Measurements from ENCODE around the gene ZNF74.
"Not testable (repeated sequence)": the region's sequence is repeated elsewhere in the genome, so short reads cannot be mapped to it uniquely, and the experiment has no call there.

ZNF74 gene

DNA sequence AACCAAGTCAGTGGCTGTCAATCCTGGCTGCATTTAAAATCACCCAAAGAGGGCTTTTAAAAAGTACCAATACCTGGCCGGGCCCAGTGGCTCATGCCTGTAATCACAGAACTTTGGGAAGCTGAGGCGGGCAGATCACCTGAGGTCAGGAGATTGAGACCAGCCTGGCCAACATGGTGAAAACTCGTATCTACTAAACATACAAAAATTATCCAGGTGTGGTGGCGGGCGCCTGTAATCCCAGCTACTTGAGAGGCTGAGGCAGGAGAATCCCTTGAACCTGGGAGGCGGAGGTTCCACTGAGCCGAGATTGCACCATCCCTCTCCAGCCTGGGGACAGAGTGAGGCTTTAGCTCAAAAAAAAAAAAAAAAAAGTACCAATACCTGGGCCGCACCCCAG lies 17.7 kb upstream of the ZNF74 start:
- DNase-seq (ENCODE audit: low spot score) = not testable (repeated sequence)

DNA sequence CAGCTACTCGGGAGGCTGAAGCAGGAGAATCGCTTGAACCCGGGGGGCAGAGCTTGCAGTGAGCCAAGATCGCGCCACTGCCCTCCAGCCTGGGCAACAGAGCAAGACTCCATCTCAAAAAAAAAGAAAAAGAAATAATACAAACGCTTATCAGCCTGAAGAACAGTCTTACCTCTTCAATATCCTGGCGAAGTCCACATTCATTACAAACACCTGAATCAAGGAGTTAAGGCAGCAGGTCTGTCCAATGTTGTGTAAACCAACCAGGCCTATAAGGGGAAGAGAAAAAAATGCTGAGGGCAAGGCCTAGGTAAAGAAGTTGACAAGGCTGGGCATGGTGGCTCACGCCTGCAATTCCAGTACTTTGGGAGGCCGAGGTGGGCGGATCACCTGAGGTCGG lies 17.0 kb upstream of the ZNF74 start:
- not testable (repeated sequence) for DNase-seq (ENCODE audit: low spot score)

DNA sequence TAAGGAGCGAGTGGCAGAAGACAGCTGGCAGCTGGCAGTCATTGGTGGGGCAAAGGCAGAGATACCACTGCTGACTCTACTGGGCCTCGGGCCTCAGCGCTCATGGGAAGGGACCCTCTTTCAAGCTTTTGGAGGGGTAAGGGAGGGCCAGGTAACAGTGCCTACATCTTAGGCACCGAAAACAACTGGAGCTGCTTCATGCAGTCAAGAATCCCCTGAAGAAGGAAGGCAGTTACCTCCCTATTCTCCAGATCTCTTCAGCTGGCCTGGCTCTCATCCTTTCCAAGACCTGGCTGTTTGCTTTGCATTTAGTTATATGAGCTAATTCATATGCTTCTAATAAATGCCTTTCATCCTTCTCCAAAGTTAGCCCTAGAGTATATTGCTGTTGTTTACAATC lies 15.8 kb upstream of the ZNF74 start:
- no peak for DNase-seq (ENCODE audit: low spot score)

DNA sequence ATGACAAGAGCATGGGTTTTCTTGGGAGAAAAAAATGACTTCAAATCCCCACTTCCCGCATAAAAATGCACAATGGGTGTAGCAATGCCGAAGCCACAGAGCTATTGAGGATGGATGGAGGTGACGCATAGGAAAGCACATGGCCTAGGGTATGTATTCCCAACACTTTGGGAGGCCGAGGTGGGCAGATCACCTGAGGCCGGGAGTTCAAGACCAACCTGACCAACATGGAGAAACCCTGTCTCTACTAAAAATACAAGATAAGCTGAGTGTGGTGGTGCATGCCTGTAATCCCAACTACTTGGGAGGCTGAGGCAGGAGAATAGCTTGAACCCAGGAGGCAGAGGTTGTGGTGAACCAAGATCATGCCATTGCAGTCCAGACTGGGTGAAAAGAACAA lies 15.3 kb upstream of the ZNF74 start:
- not testable (repeated sequence) for DNase-seq (ENCODE audit: low spot score)

DNA sequence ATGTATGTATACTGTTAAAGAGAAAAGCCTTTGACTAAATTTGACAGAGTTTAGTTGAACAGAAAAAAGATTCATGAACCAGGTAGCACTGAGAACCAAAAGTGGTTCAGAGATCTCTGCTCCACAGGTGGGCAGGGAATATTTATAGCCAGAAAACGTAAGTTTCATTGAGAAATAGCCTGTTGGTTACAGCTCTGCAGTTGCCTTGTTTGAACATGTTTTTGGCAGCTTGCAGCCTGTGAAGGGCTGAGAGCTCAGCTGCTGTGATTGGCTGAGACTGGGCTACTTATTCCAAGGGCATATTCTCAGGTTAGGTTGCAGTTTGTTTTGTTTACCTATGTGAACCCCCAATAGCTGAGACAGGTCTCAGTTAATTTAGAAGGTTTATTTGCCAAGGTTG lies 13.5 kb upstream of the ZNF74 start:
- no peak for DNase-seq (ENCODE audit: low spot score)

DNA sequence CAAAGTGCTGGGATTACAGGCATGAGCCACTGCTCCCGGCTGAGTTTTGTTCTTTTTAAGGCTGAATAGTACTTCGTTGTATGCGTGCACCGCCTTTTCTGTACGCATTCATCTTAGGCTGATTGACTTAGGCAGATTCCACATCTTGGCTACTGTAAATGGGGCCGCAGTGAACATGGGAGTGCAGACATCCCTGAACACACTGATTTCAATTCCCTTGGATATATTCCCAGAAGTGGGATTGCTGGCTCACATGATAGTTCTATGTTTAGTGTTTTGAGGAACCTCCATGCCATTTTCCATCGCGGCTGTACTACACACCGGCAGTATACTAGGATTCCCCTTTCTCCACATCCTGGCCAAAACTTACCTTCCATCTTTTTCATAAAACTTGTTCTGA lies 10.4 kb upstream of the ZNF74 start:
- no peak for DNase-seq (ENCODE audit: low spot score)

DNA sequence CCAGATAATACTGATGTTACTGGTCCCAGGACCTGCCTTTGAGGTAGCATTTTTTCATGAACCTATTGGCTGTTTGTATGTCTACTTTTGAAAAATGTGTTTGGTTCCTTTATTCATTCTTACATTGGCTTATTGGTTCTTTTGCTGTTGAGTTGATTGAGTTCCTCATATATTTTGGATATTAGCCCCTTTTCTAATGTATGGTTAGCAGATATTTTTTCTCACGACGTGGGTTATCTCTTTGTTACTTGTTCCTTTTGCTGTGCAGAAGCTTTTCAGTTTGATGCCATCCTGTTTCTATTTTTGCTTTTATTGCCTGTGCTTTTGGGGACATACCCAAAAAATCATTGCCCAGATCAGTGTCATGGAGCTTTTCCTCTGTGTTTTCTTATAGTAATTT lies 9.8 kb upstream of the ZNF74 start:
- no peak for DNase-seq (ENCODE audit: low spot score)

DNA sequence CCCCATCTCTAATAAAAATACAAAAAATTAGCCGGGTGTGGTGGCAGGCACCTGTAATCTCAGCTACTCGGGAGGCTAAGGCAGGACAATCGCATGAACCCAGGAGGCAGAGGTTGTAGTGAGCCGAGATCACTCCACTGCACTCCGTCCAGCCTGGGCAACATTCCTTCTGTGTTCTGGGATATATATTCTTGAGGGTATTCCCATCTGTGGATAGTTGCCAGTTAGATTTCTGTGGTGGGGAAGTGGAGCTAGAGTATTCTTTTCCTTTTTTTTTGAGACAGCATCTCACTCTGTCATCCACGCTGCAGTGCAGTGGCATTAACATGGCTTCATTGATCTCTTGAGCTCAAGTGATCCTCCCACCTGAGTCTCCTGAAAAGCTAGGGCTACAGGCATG lies 9.1 kb upstream of the ZNF74 start:
- DNase-seq (ENCODE audit: low spot score) = no peak

DNA sequence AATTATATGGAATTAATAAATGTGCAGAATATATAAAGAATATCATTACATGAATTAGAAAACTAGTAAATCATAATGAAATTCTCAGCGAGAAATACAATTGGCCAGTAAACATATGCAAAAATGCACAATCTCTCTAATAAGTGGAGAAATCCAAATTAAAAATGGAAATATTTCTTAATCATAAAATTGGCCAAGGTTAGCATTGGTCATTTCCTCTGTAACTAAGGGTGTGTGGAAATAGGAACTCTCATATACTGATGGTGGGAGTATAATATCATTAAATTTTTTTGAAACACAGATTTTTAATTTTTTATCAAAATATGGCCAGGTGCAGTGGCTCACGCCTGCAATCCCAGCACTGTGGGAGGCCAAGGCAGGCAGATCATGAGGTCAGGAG lies 7.6 kb upstream of the ZNF74 start:
- no peak for DNase-seq (ENCODE audit: low spot score)

DNA sequence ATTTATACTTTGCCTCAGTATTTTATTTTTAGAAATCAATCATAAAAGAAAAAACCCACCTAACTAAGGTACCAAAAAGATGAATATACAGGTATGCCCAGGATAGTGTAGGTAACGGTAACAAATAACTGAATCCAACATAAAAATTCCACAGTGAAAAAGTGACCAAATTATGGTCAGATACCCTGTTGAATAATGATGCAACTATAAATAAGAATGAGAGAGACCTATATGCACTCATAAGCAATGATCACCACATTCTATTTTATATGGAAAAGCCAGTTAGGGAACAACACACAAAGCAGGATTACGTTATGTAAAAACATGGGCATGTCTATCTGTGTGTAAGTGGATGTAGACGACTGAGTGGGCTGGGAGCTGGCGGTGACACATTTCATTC lies 7.0 kb upstream of the ZNF74 start:
- DNase-seq (ENCODE audit: low spot score) = no peak

DNA sequence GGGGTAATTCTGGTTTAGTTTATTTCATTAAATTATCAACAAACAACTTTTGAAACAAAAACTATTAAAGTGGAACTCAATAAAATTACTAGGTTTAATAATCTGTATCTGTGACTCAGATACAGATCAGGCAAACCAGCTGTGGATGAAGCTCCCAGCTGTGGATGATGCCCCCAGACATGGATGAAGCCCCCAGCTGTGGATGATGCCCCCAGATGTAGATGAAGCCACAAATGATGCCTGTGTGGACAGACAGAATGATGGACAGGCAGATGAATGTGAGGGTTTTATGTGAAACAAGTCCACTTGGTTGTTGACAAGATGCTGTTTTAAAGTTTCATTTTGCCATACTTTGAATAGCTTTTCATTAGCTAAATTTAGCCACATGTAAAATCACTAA lies 5.8 kb upstream of the ZNF74 start:
- no peak for DNase-seq (ENCODE audit: low spot score)

DNA sequence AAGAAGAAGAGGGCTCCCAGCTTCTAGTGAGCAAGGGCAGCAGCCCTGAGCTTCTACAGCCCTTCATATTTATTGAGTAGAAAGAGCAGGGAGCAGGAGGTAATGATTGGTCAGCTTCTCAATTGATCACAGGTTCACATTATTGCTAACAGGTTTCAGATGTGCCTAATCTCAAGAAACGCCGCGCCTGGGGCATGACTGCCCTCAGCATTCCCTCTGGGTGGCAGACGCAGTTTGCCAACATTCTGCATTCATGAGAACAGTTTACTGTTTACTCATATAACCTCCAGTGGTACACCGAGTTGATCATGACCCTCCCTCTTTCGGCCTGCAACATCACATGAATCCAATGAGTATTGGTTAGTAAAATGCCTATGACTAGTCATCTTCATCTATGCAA lies 4.7 kb upstream of the ZNF74 start:
- no peak for DNase-seq (ENCODE audit: low spot score)

DNA sequence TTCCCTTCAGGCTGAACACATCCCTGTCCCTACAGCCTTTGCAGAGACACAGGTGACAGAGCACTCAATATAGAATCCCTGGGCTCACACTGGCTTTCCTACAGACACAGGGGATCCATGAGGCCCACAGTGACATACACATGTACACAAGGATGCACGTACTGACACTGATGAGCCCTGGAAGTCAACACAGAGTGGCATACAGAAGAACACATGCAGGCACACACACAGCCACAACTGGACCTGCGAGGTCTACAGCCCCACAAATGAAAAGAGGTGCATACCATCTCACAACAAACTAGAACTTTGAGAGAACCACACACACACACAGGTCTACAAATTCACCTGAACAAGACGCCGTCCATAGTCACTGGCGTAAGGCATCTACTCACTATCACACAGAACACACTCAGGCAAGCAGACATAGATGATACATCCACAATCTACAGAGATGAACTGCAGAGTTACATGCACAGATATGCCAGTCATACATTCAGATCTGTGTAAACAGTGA lies 3.5 kb upstream of the ZNF74 start:
- DNase-seq (ENCODE audit: low spot score) = no peak

DNA sequence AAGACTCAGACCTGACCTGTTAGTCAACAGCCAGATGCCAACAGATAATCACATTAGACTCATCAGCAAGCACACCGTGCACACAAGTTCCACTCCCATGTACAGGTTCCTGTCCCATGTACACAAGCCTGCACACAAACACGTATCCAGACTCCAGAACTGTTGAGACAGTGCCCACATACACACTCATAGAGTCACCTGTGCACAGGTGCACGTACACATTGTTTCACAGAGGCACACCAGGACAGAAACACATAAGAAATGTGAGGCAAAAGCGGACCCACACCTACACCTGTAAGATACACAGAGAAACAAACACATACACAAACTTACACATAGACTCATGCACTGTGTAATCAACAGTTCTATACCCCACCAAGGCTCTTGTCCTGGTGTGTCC lies 2.7 kb upstream of the ZNF74 start:
- DNase-seq (ENCODE audit: low spot score) = no peak

DNA sequence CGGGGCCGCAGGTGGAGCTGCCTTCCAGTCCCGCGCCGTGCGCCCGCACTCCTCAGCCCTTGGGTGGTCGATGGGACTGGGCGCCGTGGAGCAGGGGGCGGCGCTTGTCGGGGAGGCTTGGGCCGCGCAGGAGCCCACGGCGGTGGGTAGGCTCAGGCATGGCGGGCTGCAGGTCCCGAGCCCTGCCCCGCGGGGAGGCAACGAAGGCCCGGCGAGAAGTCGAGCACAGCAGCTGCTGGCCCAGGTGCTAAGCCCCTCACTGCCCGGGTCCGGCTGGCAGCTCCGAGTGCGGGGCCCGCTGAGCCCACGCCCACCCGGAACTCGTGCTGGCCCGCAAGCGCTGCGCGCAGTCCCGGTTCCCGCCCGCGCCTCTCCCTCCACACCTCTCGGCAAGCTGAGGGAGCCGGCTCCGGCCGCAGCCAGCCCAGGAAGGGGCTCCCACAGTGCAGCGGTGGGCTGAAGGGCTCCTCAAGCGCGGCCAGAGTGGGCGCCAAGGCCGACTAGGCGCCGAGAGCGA lies 1.5 kb upstream of the ZNF74 start:
- DNase-seq (ENCODE audit: low spot score) = not testable (repeated sequence)

DNA sequence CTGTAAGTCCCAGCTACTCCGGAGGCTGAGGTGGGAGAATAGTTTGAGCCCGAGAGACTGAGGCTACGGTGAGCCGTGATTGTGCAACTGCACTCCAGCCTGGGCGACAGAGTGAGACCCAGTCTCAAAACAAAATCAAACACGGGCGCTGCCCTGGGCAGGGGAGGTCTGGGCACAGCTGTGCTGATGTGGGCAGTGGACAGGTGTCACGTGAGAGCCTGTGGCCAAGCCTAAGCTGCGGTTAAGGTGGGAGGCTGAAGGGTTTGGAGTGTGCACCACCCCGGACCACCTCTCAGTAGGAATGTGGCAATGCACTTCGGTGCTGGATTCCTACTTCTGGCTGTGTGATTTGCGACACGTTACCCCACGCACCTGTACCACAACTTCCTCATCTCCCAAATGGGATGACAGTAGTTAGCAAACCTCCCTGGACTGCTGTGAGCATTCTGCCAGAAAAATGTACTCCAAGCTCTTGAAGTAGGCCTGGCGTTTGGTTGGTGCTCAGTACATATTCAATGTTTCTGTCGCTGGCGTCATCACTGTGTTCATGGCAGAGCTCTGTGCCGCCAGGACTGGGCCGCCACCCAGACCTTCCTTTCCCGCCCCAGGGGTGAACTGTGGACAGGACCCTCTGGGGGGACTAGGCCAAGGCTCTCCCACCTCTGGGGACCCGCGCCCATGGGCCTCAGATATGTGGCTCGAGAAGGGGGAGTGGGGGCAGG lies 807 bp upstream of the ZNF74 start:
- no peak for DNase-seq (ENCODE audit: low spot score)

DNA sequence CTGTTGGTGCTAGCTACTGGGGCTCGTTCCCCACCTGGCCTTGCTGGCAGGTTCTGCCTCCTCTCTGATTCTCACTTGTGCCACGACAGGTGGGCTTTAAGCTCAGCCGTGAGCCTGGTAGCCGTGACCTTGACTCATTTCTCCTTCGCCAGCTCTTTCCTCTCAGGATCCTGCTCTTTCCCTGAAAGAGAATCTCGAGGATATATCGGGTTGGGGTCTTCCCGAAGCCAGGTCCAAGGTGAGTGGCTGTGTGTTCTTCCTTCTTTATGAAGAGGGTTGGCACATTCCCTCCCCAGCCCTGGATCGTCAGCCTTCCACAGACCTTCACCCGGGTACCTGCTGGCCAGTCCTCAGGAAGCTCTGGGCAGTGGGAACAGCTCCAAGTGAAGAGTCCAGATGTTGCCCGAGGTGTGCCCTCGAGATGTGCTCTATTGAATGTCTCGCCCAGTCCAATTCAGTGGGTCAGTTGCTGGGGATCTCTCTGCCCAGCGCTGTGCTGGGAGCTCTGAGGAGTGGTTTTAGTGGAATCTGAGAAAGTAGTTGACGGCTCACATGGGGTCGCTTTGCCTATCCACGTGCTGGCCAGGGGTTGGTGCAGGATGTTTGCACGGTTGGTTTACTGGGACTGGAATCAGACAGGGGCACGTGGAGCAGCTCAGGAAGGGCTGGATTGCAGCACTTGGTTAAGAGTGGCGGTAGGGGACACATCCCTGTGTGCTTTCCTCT lies 1.4 kb downstream of the ZNF74 start:
- DNase-seq (ENCODE audit: low spot score) = no peak

DNA sequence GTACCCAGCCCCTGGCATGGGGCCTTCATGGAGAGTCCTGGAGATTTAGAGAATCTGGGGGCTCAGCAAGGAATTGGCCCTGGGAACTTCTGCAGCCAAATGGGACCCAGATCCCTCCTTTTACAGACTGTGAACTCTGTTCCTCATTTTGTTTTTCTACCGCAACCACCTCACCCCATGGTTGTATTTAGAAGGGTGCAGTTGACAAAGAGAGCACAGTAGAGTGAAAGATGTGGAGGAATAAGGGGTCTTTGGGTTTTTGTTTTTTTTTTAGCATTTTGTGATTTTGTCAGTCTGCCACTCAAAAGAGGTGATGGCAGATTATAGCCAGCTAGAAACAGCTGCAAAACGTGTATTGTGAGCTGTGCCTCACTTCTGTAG lies 1.9 kb downstream of the ZNF74 start:
- DNase-seq (ENCODE audit: low spot score) = no peak

DNA sequence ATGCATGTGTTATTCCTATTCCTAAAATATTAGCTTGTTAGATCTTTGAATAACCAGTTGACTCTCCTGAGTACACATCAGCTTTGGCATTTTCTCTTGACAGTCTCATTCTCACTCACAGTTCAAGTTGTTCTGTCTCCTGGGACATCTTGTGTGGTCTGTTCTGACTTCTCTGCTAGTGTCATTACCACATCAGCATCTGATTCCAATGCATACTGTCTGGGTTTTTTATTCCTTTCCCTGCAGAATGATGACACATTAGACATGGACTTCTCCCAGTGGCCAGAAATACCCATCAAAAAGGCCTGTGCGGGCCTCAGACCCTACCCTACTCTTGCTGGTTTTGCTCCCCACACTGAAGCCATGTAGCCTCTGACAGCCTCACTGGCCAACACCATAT lies 2.7 kb downstream of the ZNF74 start:
- DNase-seq (ENCODE audit: low spot score) = peak; percentile 50

DNA sequence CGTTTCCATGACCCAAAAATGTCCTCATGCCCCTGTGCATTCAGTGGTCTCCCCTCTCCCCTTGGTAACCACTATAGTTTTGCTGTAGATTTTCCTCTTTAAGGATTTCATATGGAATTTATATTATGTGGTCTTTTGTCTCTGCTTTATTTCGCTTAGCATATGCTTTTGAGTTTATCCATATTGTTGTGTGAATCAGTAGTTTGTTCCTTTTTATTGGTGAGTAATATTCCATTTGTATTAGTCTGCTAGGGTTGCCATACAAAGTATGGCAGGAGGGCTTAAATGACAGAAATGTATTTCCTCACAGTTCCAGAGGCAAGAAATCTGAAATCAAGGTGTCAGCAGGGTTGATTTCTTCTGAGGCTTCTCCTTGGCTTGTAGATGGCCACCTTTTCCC lies 3.5 kb downstream of the ZNF74 start:
- DNase-seq (ENCODE audit: low spot score) = no peak

DNA sequence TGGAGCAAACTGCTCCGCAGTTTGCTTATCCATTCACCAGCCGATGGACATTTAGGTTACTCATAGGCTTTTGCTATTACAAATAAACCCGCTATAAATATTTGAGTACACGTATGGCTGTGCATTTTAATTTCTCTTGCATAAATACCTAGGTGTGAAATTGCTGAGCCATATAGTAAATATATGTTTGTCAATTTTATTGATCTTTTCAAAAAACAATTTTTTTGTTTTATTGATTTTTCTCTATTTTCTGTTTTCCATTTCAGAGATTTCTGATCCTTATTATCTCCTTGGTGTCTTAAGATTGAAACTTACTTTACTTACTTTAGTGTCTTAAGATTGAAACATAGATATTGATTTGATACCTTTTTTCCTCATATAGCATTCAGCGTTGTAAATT lies 4.5 kb downstream of the ZNF74 start:
- no peak for DNase-seq (ENCODE audit: low spot score)

DNA sequence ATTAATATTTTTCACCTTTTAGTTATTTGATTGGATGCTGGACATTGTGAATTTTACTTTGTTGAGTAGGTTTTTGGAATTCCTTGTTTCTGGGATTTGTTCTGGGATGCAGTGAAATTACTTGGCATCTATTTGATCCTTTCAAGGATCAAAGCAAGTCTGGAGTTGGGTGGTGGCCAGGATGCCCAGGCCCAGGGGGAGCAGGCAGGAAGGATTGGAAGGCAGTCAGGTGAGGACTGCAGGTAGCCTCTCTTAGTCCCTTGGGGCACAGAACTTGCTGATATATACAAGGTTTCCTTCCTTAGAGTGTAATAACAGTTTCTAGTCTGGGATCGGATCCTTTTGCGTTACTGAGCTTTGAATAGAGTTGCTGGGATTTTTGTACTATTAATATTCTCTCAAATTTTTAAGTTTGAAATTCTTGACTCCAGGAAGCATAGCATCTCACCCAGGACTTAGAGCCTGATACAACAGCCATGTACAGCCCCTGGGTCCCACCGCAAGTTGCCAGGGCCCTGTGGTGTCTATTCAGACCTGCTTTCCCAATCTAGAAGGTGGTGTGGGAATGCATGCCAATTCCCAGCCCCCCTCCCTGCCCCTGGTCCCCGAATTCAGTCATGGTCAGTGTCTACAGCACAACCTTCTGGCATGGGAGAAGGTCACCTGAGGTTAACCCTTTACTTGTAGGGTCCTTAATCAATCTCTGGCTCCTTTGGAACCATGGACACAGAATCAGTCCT lies 6.1 kb downstream of the ZNF74 start:
- DNase-seq (ENCODE audit: low spot score) = no peak
